MM.1S (cell line): ENCODE data around the gene BICD1.

Source experiments
- DNase-seq: peaks from one replicate; pipeline ENCODE4 v3.0.0-alpha.2; 2015
- H2AFZ ChIP-seq: fragments of 300-600 bp; sonication (generic); 2 replicates; pipeline ENCODE4 v1.6.0; 2016; ENCODE audit warnings: antibody characterized with exemption, low read length
- H3F3A ChIP-seq: fragments of 300-600 bp; sonication (generic); 2 replicates; pipeline ENCODE4 v1.6.1; 2016; ENCODE audit warnings: mild to moderate bottlenecking, antibody characterized with exemption, low read length, moderate library complexity, mixed read lengths; ENCODE audit not compliant: insufficient read depth
- H3K27ac ChIP-seq: fragments of 300-600 bp; sonication (generic); 2 replicates; pipeline ENCODE4 v1.5.1; 2016; ENCODE audit warnings: mild to moderate bottlenecking, low read length
- H3K27me3 ChIP-seq: fragments of 300-600 bp; sonication (generic); replicated peaks from 2 replicates; pipeline ENCODE4 v1.6.0; 2016; ENCODE audit warnings: low read length; ENCODE audit not compliant: insufficient read depth
- H3K36me3 ChIP-seq: fragments of 300-600 bp; sonication (generic); replicated peaks from 2 replicates; pipeline ENCODE4 v1.6.1; 2016; ENCODE audit warnings: mild to moderate bottlenecking, low read length, mixed read lengths; ENCODE audit not compliant: insufficient read depth
- H3K4me1 ChIP-seq: fragments of 300-600 bp; sonication (generic); 2 replicates; pipeline ENCODE4 v1.6.1; 2016; ENCODE audit warnings: low read length, mixed read lengths
- H3K4me2 ChIP-seq: fragments of 300-600 bp; sonication (generic); 2 replicates; pipeline ENCODE4 v1.6.0; 2016; ENCODE audit warnings: low read depth, low read length
- H3K4me3 ChIP-seq: fragments of 300-600 bp; sonication (generic); 2 replicates; pipeline ENCODE4 v1.5.1; 2016; ENCODE audit warnings: low read length, mixed read lengths
- H3K79me2 ChIP-seq: fragments of 300-600 bp; sonication (generic); 2 replicates; pipeline ENCODE4 v1.6.1; 2016; ENCODE audit warnings: mixed run types, low read length, mixed read lengths
- H3K9ac ChIP-seq: fragments of 300-600 bp; sonication (generic); 2 replicates; pipeline ENCODE4 v1.6.1; 2016; ENCODE audit warnings: low read length, mixed read lengths
- H3K9me2 ChIP-seq: fragments of 300-600 bp; sonication (generic); replicated peaks from 2 replicates; pipeline ENCODE4 v1.6.1; 2016; ENCODE audit warnings: mild to moderate bottlenecking, low read length, mixed read lengths; ENCODE audit not compliant: insufficient read depth
- H3K9me3 ChIP-seq: fragments of 300-600 bp; sonication (generic); replicated peaks from 2 replicates; pipeline ENCODE4 v1.6.1; 2016; ENCODE audit warnings: mild to moderate bottlenecking, low read length, mixed read lengths; ENCODE audit not compliant: insufficient read depth
- H4K20me1 ChIP-seq: fragments of 300-600 bp; sonication (generic); 2 replicates; pipeline ENCODE4 v1.6.1; 2016; ENCODE audit warnings: mild to moderate bottlenecking, low read length, moderate library complexity, mixed read lengths; ENCODE audit not compliant: insufficient read depth
- EZH2 ChIP-seq: fragments of 300-600 bp; sonication (generic); optimal IDR thresholded peaks from 2 replicates; pipeline ENCODE3; 2017; ENCODE audit warnings: low read depth, mild to moderate bottlenecking, antibody characterized with exemption, low read length, mixed read lengths
- EZH2phosphoT487 ChIP-seq: fragments of 300-600 bp; sonication (generic); IDR thresholded peaks from 2 replicates; pipeline ENCODE4 v1.6.1; 2018; ENCODE audit warnings: antibody characterized with exemption, low read length
- TF ChIP-seq, protein P1 (sequence below): fragments of 300-600 bp; sonication (generic); IDR thresholded peaks from 2 replicates; pipeline ENCODE4 v1.5.1; 2016; ENCODE audit warnings: antibody characterized with exemption, low read length, mixed read lengths

BICD1 gene

DNA sequence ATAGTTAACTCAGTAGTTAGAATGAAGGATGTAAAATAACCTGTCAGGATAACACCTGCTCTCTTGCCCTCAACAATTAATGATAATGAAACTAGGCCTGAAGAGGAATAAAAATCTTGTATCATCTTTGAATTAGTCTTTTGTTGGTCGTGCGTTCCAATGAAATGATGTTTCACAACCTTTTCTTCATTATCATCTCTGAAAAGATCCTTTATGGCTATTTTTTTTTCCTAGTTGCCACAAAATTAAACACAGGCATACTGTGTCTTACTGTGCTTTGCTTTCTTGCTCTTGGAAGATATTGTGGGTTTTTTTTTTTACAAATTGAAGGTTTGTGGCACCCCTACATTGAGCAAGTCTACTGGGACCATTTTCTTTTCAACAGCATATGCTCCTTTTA, 128.6 kb downstream of the BICD1 start:
- Histone ChIP-seq H3K79me2 (no peaks in the 10 kb centered on the region), H3K4me2 (no peak overlapping the region), H4K20me1 (no peaks in the 10 kb centered on the region), H3K4me3 (no peak overlapping the region), H2AFZ (no peak overlapping the region), H3K9me3 (no peaks in the 10 kb centered on the region), H3K36me3 (no peaks in the 10 kb centered on the region), H3K9me2 (no peaks in the 10 kb centered on the region), H3K9ac (no peak overlapping the region), H3K27ac (no peak overlapping the region), H3K27me3 (no peaks in the 10 kb centered on the region), H3K4me1 (no peaks in the 10 kb centered on the region), H3F3A (no peaks in the 10 kb centered on the region)
- TF ChIP-seq, protein P1, sequence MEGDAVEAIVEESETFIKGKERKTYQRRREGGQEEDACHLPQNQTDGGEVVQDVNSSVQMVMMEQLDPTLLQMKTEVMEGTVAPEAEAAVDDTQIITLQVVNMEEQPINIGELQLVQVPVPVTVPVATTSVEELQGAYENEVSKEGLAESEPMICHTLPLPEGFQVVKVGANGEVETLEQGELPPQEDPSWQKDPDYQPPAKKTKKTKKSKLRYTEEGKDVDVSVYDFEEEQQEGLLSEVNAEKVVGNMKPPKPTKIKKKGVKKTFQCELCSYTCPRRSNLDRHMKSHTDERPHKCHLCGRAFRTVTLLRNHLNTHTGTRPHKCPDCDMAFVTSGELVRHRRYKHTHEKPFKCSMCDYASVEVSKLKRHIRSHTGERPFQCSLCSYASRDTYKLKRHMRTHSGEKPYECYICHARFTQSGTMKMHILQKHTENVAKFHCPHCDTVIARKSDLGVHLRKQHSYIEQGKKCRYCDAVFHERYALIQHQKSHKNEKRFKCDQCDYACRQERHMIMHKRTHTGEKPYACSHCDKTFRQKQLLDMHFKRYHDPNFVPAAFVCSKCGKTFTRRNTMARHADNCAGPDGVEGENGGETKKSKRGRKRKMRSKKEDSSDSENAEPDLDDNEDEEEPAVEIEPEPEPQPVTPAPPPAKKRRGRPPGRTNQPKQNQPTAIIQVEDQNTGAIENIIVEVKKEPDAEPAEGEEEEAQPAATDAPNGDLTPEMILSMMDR, result no peak
- TF ChIP-seq EZH2 (no peak), EZH2phosphoT487 (no peak)
- DNase-seq, result no peak

DNA sequence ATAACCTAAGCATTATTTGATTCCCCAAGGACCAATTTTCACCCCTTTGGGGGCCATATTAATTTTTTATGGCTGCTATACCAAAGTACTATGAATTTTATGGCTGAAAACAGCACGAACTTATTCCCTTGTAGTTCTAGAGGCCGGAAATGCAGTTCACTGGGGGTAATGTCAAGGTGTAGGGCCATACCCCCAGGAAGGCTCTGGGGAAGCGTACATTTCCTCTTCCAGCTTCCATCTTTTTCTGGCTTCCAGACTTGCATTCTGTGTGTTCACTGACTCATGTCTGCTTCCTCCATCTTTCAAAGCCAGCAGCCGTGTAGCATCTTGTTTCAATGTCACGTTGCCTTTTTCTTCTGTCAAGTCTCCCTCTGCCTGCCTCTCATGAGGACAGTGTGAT, 133.5 kb downstream of the BICD1 start:
- H3K27me3 ChIP-seq, result no peaks in the 10 kb centered on the region
- TF ChIP-seq, protein P1, result no peak
- TF ChIP-seq EZH2phosphoT487, result no peak
- TF ChIP-seq EZH2, result no peak
- no peak overlapping the region for H2AFZ ChIP-seq
- H3K9me2 ChIP-seq, result no peaks in the 10 kb centered on the region
- DNase-seq, result no peak
- H3K4me3 ChIP-seq, result no peak overlapping the region
- H3K9me3 ChIP-seq, result no peaks in the 10 kb centered on the region
- no peak overlapping the region for H3K4me2 ChIP-seq
- H3K36me3 ChIP-seq, result no peaks in the 10 kb centered on the region
- no peak overlapping the region for H3K27ac ChIP-seq
- no peaks in the 10 kb centered on the region for H3K79me2 ChIP-seq
- no peaks in the 10 kb centered on the region for H4K20me1 ChIP-seq
- H3F3A ChIP-seq, result no peaks in the 10 kb centered on the region
- no peak overlapping the region for H3K9ac ChIP-seq
- H3K4me1 ChIP-seq, result no peaks in the 10 kb centered on the region

DNA sequence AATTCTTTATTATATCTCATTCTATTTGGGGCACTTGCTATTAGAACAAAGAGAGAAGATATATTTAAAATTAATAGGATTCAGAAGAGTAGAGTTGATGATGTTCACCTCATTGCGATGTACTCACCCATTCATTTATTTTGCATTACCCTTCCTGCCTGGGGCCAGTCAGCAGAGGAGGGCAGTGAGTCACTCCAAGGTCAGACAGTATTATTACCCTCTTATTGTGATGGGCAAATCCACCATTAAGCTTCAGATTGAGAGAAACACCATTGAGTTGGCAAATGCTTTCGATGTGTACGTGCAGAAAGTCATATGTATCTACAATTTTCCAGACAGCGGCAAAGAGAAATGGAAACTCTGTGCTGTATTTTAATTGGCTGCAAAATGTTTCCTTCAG, 134.2 kb downstream of the BICD1 start:
- no peaks in the 10 kb centered on the region for H4K20me1 ChIP-seq

More for the DNA sequence above, 134.2 kb downstream of the BICD1 start:
- Histone ChIP-seq H3K4me1 (no peaks in the 10 kb centered on the region), H3K4me3 (no peak overlapping the region), H3K79me2 (no peaks in the 10 kb centered on the region), H3K9ac (no peak overlapping the region), H3K4me2 (no peak overlapping the region), H3K9me2 (no peaks in the 10 kb centered on the region), H3K36me3 (no peaks in the 10 kb centered on the region), H3K27ac (no peak overlapping the region), H2AFZ (no peak overlapping the region), H3F3A (no peaks in the 10 kb centered on the region), H3K27me3 (no peaks in the 10 kb centered on the region), H3K9me3 (no peaks in the 10 kb centered on the region)
- TF ChIP-seq EZH2, result no peak
- TF ChIP-seq EZH2phosphoT487, result no peak
- TF ChIP-seq, protein P1, result no peak
- no peak for DNase-seq
